Uterus (tissue), 4 donors: ENCODE data around the gene YIF1B. TPM values are rescaled to one million over a fixed set of nuclear protein-coding genes. Genes with fewer than 3 reads are reported as not detected.
A peak's percentile ranks its signal among the peaks of the same experiment; 100 is the strongest.

Experiments used
- DNase-seq, 2 donors: peaks; one replicate each; pipeline ENCODE4 v3.0.0-alpha.2; 2019 to 2020
- H3K27ac ChIP-seq, 2 donors: fragments of 200-600 bp; sonication (generic); 1 replicate in 1 of 2; 2 replicates in 1 of 2; pipeline ENCODE4 v1.5.1; 2016 to 2018
- H3K27me3 ChIP-seq, 2 donors: fragments of 200-600 bp; sonication (generic); one replicate each; pipeline ENCODE4 v1.5.1; 2018 to 2019; ENCODE audit warnings: control low read depth in 1 of 2
- H3K36me3 ChIP-seq, 2 donors: fragments of 200-600 bp; sonication (generic); one replicate each; pipeline ENCODE4 v1.5.1; 2019; ENCODE audit warnings: control low read depth in 1 of 2
- H3K4me1 ChIP-seq, 2 donors: fragments of 200-600 bp; sonication (generic); one replicate each; pipeline ENCODE4 v1.5.1; 2018 to 2019; ENCODE audit warnings: control low read depth in 1 of 2
- H3K4me3 ChIP-seq, 2 donors: fragments of 200-600 bp; sonication (generic); 1 replicate in 1 of 2; 2 replicates in 1 of 2; pipeline ENCODE4 v1.5.1; 2018 to 2019; ENCODE audit warnings: mild to moderate bottlenecking in 1 of 2
- H3K9me3 ChIP-seq, 2 donors: fragments of 200-600 bp; sonication (generic); one replicate each; pipeline ENCODE4 v1.5.1; 2019; ENCODE audit warnings: control low read depth in 1 of 2
- CTCF ChIP-seq, 4 experiments: fragments of 200-600 bp in 2 of 4; fragments of 450-650 bp in 2 of 4; sonication (generic) in 2 of 4; IDR thresholded peaks; one replicate each; pipeline ENCODE4 v1.5.1; 2016 to 2019; ENCODE audit warnings: antibody characterized with exemption in 4 of 4, mild to moderate bottlenecking in 2 of 4, moderate library complexity in 1 of 4
- POLR2A ChIP-seq, 2 donors: fragments of 450-650 bp; IDR thresholded peaks; one replicate each; pipeline ENCODE4 v1.6.1; 2016; ENCODE audit warnings: antibody characterized with exemption in 2 of 2, mild to moderate bottlenecking in 1 of 2, moderate library complexity in 1 of 2
- intact Hi-C: fragments of 100-400 bp; cut with DNase I; formaldehyde crosslinking; loops from one replicate; pipeline ENCODE4 v1.15.1; 2023; ENCODE audit warnings: low total_unique reads
- total RNA-seq, 4 donors: library from RNA; depleted of rRNA in 3 of 4; stranded (reverse); fragments of >200 nt in 3 of 4; gene quantifications; one replicate each; pipeline versions ENCODE4 v1.1.0 to v1.2.4, GENCODE V29; 2014 to 2023
- donor health status: DM: yes; HTN: yes; CAD: no.

The YIF1B gene
- total RNA-seq, 4 donors from 2014 or later: 6.4 to 31.7 (median 21.5) TPM

DNA sequence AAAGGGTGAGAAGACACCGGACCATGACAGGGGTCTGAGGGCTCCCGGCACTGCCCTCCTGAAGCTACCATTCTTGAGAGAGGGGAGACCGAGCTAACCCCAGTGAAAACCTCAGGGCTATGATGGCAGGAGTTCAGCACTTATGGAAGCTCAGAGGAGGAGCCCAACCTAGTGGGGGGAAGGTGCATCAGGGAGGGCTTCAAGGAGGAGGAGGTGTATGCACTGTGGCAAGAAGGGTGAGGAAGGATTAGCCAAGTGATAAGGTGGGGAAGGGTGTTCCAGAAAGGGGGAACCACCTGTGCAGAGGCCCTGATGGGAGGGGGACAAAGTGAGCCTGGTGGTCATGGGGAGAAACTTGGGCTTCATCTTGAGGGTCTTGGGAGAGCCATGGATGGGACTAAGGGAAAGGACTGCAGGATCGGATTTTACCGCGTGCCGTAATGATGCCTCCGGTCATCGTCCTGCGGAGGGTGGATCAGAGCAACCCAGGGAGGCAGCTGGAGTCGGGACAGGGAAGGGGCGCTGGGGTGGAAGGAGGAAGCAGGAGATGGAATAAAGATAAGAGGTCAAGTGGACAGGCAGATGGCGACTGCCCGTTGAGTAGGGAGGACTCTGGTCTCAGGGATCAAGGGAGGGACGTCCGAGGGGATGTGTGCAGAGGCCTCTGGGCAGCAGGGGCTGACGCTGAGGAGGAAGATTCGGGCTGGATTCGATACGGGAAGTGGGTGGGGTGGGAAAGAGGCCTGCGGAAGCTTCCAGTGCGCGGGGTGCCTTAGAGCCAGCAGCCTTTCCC, 45.3 kb upstream of the YIF1B start:
- intact Hi-C loops: no loop called here
- peak overlapping the region; percentile 36 for H3K4me3 ChIP-seq
- H3K27me3 ChIP-seq: no peaks in the 10 kb centered on the region
- H3K4me1 ChIP-seq: no peaks in the 10 kb centered on the region
- H3K9me3 ChIP-seq: no peaks in the 10 kb centered on the region
- no peak for TF ChIP-seq POLR2A (IDR thresholded peaks at IDR 0.05)
- TF ChIP-seq CTCF (IDR thresholded peaks at IDR 0.05): no peak
- no peaks in the 10 kb centered on the region for H3K36me3 ChIP-seq
- H3K27ac ChIP-seq: no peak overlapping the region
- DNase-seq: no peak

- TF ChIP-seq POLR2A (IDR thresholded peaks at IDR 0.05) (no peak), CTCF (IDR thresholded peaks at IDR 0.05) (no peak)
- no peak overlapping the region for H3K4me3 ChIP-seq
- no peaks in the 10 kb centered on the region for H3K27me3 ChIP-seq
- intact Hi-C loops: no loop called here
- no peak overlapping the region for H3K27ac ChIP-seq
- no peaks in the 10 kb centered on the region for H3K36me3 ChIP-seq
- no peaks in the 10 kb centered on the region for H3K9me3 ChIP-seq
- H3K4me1 ChIP-seq: no peaks in the 10 kb centered on the region
- no peak for DNase-seq
Observed at GRCh38 chr19:38360351-38360750, 44.6 kb upstream of the YIF1B start.

GRCh38 chr19:38359242-38360021, 43.7 kb upstream of the YIF1B start:
- no peak for DNase-seq
- Histone ChIP-seq H3K4me3 (no peak overlapping the region), H3K27ac (no peak overlapping the region), H3K27me3 (no peaks in the 10 kb centered on the region), H3K4me1 (no peaks in the 10 kb centered on the region), H3K9me3 (no peaks in the 10 kb centered on the region), H3K36me3 (no peaks in the 10 kb centered on the region)
- TF ChIP-seq POLR2A (IDR thresholded peaks at IDR 0.05) (no peak), CTCF (IDR thresholded peaks at IDR 0.05) (no peak)
- intact Hi-C loops: no loop called here

DNA sequence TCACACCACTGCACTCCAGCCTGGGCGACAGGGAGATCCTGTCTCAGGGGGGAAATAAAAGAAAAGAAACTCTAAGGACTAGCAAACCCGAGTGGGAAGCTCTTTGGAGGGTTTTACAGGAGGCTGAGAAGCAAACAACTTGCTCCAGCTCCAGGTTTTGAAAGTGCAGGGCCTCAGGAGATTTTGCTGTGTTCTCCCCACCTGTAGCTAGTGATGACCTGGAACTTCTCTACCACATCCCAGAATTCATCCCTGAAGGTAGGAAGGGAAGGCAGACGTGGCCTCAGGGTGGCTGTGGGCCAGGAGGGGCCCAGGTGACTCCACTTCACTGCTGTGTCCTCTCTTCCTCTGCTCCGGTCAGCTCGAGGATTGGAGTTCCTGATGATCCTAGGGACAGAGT, 42.3 kb upstream of the YIF1B start:
- intact Hi-C loops: no loop called here
- Histone ChIP-seq H3K4me3 (no peak overlapping the region), H3K27ac (no peak overlapping the region), H3K36me3 (no peaks in the 10 kb centered on the region), H3K9me3 (no peaks in the 10 kb centered on the region), H3K27me3 (no peaks in the 10 kb centered on the region), H3K4me1 (no peaks in the 10 kb centered on the region)
- no peak for DNase-seq
- TF ChIP-seq POLR2A (IDR thresholded peaks at IDR 0.05): no peak
- TF ChIP-seq CTCF (IDR thresholded peaks at IDR 0.05): no peak
